GM19463 (cell line): ENCODE measurements around the gene HECTD1.

Experiments
- ATAC-seq: cut with Tn5 transposase; IDR thresholded peaks from one replicate; pipeline ENCODE4 v1.9.1; 2021; ENCODE audit warnings: mild to moderate bottlenecking, moderate library complexity; ENCODE audit not compliant: unreplicated experiment

The HECTD1 gene

DNA sequence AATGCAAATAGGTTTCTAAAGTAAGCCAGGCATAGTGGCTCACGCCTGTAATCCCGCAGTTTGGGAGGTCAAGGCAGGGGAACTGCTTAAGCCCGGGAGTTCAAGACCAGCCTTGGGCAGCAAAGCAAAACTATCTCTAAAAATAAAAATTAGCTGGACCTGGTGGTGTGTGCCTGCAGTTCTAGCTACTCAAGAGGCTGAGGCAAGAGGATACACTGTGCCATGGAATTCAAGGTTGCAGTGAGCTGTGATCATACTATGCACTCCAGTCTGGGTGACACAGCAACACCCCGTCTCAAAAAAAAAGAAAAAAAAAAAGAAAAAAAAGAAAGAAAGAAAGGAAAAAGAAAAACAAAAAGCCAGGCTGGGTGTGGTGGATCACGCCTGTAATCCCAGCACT lies 46.3 kb downstream of the HECTD1 start:
- ATAC-seq: no peak

DNA sequence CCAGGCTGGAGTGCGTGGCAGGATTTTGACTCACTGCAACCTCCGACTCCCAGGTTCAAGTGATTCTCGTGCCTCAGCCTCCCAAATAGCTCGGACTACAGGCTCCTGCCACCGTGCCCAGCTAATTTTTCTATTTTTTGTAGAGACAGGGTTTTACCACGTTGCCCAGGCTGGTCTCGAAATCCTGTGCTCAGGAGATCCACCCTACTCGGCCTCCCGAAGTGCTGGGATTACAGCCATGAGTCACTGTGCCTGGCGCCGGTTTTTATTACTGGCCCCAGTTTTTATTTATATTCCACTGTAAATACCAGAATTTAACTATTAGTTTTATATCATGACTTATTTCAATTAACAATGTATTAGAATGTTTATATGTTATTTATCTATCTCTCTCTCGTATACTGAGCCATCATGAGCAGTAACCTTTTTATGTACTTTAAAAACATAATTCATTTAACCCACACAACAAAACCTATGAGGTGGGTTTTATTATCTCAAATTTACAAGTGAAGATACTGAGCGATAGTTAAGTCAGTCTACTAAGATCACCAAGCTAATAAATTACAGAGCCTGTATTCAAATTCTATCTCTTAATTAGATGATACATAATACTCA lies 47.8 kb downstream of the HECTD1 start:
- ATAC-seq: no peak

DNA sequence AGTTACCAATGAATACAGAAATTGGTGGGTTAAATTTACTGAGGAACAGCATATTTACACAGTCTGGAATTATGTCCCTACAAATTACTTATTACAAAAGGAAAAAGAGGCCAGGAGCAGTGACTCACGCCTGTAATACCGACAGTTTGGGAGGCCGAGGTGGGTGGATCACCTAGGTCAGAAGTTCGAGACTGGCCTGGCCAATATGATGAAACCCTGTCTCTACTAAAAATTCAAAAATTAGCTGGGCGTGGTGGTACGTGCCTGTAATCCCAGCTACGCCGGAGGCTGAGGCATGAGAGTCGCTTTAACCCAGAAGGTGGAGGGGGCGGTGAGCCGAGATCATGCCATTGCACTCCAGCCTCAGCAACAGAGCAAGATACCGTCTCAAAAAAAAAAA lies 52.6 kb downstream of the HECTD1 start:
- ATAC-seq: no peak

DNA sequence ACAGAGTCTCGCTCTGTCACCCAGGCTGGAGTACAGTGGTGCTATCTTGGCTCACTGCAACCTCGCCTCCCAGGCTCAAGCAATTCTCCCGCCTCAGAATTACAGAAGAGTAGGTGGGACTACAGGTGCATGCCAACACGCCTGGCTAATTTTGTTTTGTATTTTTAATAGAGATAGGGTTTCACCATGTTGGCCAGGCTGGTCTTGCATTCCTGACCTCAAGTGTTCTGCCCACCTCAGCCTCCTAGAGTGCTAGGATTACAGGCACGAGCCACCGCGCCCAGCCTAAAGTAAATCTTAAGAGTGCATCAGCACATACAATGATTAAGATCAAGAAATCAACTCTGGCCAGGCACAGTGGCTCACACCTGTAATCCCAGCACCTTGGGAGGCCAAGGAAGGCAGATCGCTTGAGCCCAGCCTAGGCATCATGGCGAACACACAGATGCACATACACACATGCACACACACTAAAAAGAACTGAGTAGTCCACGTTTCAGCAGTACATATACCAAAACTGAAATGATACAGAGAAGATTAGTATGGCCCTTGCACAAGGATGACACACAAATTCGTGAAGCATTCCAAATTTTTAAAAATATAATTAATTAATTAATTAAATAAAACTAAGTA lies 65.0 kb downstream of the HECTD1 start:
- no peak for ATAC-seq

DNA sequence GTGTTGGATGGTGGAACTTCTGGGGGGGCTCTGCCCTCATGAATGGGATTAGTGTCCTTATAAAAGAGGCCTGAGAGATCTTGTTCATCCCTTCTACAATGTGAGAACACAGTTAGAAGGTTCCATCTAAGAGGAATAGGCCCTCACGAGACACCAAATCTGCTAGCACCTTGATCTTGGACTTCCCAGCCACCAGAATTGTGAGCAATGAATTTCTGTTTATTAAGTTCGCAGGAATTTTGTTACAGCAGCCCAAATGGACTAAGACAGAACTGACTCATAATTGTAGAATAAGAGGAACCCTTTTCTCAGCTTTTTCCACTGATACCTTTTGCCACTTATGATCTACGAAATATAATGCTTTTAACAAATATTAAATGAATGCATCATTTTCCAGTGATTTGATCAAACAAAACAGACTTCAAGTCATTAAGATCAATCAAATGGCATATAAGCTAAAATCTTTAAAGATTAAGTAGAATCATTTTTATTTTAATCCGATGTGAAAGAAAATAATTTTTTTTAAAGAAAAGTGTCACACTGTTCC lies 68.2 kb downstream of the HECTD1 start:
- ATAC-seq: no peak

DNA sequence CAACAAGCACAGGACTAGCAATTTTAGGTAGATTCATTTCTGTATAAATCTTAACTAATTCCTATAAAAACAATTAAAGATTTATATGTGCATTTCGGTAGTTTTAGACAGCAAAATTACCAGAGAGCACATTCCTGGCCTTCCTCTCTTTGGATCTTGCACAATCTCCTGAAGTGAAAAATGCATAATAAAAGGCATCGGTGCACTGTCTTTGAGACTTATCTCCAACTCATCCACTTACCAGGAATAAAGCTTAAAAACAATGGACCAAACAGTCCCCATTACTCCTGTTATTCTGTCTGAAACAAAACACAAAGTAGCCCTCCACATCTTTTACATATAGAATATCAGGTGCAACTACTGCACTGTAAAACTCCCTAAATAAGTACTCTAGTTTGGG lies 69.3 kb downstream of the HECTD1 start:
- ATAC-seq: no peak

DNA sequence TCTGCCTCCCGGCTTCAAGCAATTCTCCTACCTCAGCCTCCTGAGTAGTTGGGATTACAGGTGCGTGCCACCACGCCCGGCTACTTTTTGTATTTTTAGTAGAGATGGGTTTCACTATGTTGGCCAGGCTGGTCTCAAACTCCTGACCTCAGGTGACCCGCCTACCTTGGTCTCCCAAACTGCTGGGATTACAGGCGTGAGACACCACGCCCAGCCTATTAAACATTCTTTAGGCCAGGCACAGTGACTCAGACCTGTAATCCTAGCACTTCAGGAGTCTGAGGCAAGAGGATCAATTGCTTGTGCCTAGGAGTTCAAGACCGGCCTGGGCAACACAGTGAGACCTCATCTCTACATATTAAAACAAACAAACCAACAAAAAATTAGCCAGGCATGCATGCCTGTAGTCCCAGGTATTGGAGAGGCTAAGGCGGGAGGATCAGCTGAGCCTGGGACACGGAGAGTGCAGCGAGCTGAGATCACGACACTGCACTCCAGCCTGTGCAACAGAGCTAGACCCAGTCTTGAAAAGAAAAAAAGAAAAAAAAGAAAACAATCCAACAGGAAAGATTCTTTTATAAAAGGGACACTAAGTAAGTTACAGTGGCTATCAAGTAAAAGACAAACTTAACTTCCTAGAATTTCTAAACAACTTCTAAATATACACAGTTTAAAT lies 70.2 kb downstream of the HECTD1 start:
- ATAC-seq: no peak

DNA sequence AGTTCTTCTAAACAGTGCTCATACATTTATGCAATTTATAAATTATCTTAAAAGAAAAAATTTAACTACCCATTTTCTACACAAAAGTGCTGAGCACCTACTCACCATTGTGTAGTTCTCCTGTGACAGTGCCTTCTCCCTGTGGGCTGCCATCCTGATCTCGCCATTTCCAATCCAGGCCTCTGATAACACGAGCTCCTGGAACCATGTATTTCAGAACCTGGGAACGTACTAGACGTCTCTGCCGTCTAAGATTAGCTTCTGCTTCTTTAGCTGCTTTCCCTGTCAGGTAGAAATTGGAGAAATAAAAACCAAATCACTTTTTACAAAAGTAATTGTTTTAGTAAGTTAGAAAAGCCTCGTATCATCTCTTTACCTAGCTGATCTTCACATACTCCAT lies 74.5 kb downstream of the HECTD1 start:
- no peak for ATAC-seq

DNA sequence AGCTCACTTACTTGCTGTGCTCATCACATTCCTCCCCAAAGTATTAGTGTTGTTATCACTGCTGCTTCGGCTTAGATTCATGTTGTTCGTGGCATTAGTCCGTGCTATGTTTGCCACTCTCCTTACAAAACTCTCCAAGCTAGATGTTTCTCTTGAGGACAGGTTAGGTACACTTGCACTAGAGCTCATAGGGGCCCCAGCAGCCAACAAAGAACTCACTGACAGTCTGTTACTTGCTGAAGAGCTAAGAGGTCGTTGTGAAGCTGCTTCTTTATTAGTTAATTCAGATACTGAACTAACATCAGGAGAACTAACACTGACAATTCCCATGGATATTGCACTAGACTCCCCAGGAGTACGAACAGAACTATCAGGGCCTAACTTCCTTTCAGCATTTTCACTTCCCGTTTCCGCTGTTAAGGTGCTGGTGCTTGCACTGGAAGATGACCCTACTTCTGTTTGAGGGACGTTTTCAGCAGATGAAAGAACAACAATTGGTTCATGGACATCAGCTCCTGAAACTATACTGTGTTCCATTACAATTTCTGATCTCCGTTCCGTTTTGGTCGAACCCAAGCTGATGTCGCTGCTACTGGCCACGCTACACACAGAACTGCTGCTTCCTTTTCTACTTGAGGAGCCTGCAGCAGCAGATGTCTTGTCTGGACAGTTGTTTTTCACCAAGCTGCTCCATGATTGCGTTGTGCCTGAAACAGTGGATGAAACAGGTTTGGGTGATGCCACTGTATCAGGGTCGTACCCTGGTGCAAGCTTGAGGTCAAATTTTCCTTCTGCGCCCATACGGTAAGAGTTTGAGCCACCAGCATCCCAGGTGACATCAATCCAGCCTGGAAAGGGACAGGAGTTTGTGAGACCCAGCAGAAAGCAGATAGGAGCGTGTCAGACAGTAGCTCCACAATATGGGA lies 78.7 kb downstream of the HECTD1 start:
- ATAC-seq: peak; percentile 51

DNA sequence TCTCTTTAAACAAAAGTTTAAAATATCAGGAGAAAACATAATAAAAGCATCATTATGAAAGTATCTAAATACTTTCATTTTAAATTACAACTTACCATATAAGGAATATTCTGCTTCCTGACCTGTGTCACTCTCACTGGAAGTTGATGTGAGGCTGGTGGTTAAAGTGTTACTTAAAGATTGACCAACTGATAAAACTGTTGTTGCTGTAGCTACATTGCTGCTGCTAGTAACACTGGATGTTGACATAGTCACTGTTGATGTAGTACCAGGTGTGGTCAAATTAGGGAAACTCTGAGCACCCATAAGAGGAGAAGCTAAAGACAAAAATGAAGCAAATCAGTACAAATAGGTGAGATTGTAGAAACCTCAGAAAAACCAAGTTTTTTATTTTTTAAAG lies 79.9 kb downstream of the HECTD1 start:
- ATAC-seq: peak; percentile 67

DNA sequence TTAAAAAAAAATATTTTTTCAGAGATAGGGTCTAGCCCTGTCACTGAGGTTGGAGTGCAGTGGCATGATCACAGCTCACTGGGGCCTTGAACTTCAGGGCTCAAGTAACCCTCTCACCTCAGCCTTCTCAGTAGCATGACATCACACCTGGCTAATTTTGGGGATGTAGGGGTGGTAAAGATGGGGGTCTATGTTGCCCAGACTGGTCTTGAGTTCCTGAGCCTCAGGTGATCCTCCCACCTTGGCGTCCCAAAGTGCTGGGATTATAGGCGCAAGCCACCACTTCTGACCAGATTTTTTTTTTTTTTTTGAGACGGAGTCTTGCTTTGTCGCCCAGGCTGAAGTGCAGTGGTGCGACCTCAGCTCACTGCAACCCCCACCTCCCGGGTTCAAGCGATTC lies 80.9 kb downstream of the HECTD1 start:
- no peak for ATAC-seq

DNA sequence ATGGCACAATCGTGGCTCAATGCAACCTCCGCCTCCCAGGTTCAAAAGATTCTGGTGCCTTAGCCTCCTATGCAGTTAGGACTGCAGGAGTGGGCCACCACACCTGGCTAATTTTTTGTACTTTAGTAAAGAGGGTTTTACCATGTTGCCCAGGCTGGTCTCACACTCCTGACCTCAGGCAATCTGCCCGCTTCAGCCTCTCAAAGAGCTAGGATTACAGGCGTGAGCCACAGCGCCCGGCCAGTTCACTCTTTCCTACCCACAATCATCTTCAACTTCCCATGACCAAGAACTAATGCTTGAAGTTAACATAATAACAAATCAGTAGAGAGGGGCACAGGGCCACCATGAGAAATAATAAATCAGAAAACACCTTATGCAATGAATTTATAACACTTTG lies 82.4 kb downstream of the HECTD1 start:
- ATAC-seq: no peak

DNA sequence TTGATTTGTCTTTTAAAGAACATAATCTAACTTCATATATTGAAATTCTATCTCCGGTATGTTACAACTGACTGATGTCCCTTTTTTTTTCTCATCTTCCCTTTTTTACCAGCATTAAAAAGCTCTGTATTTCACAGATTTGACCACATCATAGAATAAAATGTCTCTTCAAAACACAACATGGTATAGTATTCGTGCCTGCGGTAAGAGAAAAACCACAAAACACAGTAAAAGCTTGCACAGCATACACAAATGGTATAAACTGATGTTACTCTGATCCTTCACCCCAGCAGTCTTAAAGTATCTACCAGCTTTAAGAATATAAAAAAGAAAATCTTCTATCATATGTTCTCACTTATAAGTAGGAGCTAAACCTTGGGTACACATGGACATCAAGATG lies 83.4 kb downstream of the HECTD1 start:
- no peak for ATAC-seq

DNA sequence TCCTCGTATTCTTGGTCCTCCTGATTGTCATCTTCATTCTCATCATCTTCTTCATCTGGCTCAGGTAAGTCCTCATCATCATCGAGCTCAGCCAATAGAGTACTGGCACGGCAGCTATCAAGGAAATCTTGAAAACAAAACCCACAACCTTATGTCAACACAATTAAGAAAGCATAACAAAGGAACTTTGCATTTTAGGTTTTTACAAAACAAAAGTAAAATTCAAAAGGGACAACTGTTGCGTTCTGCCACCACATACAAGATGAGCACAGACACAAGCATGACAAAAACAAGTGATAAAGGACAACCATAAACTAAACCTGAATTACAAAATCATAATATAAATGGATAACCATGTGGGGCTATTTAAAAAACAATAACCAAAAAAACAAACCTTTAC lies 84.7 kb downstream of the HECTD1 start:
- ATAC-seq: no peak

DNA sequence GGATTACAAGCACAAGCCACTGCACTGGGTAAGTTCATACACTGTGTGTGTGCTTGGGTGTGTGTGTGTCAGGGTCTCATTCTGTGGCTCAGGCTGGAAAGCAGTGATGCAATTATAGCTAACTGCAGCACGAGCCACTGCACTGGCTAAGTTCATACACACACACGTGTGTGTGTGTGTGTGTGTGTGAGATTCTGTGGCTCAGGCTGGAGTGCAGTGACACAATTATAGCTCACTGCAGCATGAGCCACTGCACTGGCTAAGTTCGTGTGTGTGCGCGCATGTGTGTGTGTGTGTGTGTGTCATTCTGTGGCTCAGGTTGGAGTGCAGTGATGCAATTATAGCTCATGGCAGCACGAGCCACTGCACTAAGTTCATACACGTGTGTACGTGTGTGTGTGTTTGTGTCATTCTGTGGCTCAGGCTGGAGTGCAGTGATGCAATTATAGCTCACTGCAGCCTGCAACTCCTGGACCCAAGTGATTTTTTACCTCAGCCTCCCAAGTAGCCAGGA lies 85.4 kb downstream of the HECTD1 start:
- no peak for ATAC-seq

DNA sequence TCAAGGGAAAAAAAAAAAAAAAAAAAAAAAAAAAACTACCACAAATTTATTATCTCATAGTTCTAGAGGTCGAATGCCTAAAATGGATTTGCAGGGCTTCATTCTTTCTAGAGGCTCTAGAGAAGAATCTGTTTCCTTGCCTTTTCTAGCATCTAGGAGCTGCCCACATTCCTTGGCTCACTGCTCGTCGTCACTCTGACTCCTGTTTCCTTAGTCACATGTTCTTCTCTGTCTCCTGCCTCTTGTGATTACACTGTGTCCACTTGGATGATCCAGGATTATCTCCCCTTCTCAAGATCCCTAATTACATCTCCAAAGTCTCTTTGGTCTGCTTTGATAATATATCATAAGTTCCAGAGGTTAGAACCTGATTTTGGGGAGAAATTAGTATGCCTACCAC lies 88.7 kb downstream of the HECTD1 start:
- ATAC-seq: no peak

DNA sequence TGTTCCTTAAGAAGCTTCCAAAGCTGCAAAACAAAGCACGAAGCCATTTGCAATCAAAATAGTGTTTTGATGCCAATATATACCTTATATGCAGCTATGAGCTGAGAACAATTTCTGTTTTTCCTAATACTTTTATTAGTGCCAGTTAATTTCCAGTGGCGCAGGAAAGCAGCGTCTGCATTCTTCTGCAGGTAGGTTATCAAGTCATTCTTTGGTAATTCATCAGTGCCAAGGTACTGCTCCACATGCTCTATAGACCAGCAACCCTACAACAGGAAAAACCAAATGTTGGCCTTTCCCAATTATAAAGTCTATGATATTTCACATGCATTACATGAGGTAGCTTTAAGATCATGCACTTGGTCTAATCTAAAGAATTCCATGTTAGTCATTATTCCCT lies 93.8 kb downstream of the HECTD1 start:
- ATAC-seq: no peak

DNA sequence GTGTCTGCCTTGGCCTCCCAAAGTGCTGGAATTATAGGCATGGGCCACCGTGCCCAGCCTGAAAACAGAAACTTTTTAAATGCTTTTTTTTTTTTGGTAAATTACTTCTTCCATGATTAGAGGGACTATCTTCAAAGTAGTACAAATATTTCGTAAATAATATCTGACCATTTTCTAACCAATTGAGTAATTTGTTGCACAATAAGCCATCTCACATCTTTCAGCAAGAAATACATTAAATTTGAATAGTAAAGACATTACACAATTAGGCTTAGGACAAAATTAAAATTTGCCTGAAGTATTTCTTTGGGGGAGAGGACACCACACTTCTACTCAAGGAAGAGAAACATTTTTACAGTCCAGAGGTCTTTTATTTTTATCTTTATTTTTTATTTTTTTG lies 96.7 kb downstream of the HECTD1 start:
- ATAC-seq: no peak

DNA sequence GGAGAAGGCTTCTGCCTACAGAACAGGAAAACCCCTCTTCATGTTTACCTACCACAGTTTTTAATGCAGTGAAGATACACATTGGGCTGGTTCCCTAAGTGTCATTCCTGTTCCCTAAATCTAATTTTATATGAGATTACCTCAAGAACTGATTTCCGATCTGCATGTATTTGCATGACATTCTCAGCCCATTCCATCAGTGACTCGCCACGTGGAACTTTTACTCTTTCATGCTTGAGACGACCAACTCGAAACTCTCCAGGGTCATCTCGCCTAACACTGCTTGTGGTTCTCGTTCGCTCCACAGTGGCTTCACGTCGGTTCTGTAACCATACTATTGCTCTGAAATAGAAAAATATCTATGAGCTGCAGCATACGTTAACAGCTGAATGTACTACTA lies 98.3 kb downstream of the HECTD1 start:
- ATAC-seq: no peak

DNA sequence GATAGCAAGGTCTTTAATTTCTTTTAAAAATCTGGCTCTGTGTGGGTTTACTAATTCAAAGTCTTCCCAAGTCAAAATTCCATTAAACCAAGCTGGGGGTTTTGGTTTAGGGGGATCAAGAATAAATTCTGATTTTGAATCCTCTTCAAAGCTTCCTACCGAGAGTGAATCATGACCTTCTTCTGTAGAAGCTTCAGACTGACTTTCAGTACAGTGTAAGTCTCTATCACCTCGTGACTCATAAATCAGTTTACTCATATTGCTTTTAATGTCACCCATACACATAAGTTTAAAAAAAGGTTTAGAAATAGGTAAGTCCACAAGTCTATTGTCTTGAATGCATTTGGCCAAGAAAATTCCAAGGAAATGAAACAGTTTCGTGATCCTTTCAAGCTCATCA lies 100.8 kb downstream of the HECTD1 start:
- no peak for ATAC-seq

DNA sequence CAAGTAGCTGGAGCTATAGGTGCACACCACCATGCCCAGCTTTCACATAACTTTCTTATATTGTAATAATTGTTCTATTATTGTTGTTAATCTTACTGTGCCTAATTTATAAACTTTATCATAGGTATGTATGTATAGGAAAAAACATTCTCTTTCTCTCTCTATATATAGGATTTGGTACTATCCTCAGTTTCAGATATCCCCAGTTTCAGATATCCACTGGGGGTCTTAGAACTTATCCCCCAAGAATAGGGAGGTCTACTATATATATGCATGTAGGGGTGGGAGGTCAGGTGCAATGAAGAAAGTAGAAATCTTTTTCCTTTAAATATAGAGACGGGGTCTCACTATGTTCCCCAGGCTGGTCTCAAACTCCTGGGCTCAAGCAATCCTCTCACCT lies 110.5 kb downstream of the HECTD1 start:
- no peak for ATAC-seq
